Lower lobe of right lung (tissue), 2 donors: Measurements from ENCODE around the gene LRRC4C. TPM values are rescaled to one million over a fixed set of nuclear protein-coding genes. Genes with fewer than 3 reads are reported as not detected.

Experiments used
- ATAC-seq, 2 donors: fragments of 200-7000 bp; cut with Tn5 transposase; one replicate each; pipeline ENCODE4 v1.9.1; 2020 to 2022; ENCODE audit warnings: mild to moderate bottlenecking in 2 of 2, moderate library complexity in 2 of 2
- DNase-seq: peaks from one replicate; pipeline ENCODE4 v3.0.0-alpha.2; 2020
- H3K27ac ChIP-seq: fragments of 200-600 bp; one replicate; pipeline ENCODE4 v1.8.0; 2022
- H3K27me3 ChIP-seq: fragments of 200-600 bp; one replicate; pipeline ENCODE4 v1.8.0; 2022; ENCODE audit warnings: low read depth
- H3K36me3 ChIP-seq: fragments of 200-600 bp; one replicate; pipeline ENCODE4 v1.8.0; 2022; ENCODE audit warnings: mild to moderate bottlenecking
- H3K4me1 ChIP-seq: fragments of 200-600 bp; one replicate; pipeline ENCODE4 v1.8.0; 2022
- H3K4me3 ChIP-seq: fragments of 200-600 bp; one replicate; pipeline ENCODE4 v1.8.0; 2022; ENCODE audit warnings: mild to moderate bottlenecking
- H3K9me3 ChIP-seq: fragments of 200-600 bp; one replicate; pipeline ENCODE4 v1.8.0; 2022
- CTCF ChIP-seq: fragments of 200-600 bp; IDR thresholded peaks from one replicate; pipeline ENCODE4 v1.8.0; 2022; ENCODE audit warnings: antibody characterized with exemption, mild to moderate bottlenecking
- intact Hi-C: fragments of 100-400 bp; cut with DNase I; formaldehyde crosslinking; loops from one replicate; pipeline ENCODE4 v1.11.0; 2022
- total RNA-seq: library from RNA; stranded (reverse); fragmentation: NEBNext Ultra II Directional; extraction: Animal tissue kit (Norgen Biotek cat#: 25700); gene quantifications from one replicate; pipeline ENCODE4 v1.2.1, GENCODE V29; 2021
- donor health status: DM: no; HTN: yes; CAD: no; lungs with severe emphysema.

Gene LRRC4C
- total RNA-seq, 1 donor from 2014 or later, result 0.86 TPM

GRCh38 chr11:41245704-41246398, 213.6 kb downstream of the LRRC4C start:
- intact Hi-C loops, result no loop called here
- H3K36me3 ChIP-seq, result no peaks in the 10 kb centered on the region
- H3K4me1 ChIP-seq, result no peaks in the 10 kb centered on the region
- ATAC-seq, result peak; percentile 37 to 49
- no peak overlapping the region for H3K4me3 ChIP-seq
- no peak overlapping the region for H3K27ac ChIP-seq
- no peak for TF ChIP-seq CTCF
- H3K27me3 ChIP-seq, result no peaks in the 10 kb centered on the region
- DNase-seq, result no peak
- no peaks in the 10 kb centered on the region for H3K9me3 ChIP-seq

- intact Hi-C loops, result no loop called here
- no peaks in the 10 kb centered on the region for H3K36me3 ChIP-seq
- no peak overlapping the region for H3K4me3 ChIP-seq
- H3K9me3 ChIP-seq, result no peaks in the 10 kb centered on the region
- H3K4me1 ChIP-seq, result no peaks in the 10 kb centered on the region
- no peak overlapping the region for H3K27ac ChIP-seq
- DNase-seq (no peak), ATAC-seq (peak in 1 of 2 donors; percentile 23)
- no peak for TF ChIP-seq CTCF
- no peaks in the 10 kb centered on the region for H3K27me3 ChIP-seq
Measured at GRCh38 chr11:41245184-41245583, 214.3 kb downstream of the LRRC4C start.

- no peaks in the 10 kb centered on the region for H3K9me3 ChIP-seq
- no peak for TF ChIP-seq CTCF
- no peaks in the 10 kb centered on the region for H3K4me1 ChIP-seq
- no peaks in the 10 kb centered on the region for H3K27me3 ChIP-seq
- no peak overlapping the region for H3K4me3 ChIP-seq
- no peaks in the 10 kb centered on the region for H3K36me3 ChIP-seq
- intact Hi-C loops, result no loop called here
- DNase-seq (no peak), ATAC-seq (no peak)
- no peak overlapping the region for H3K27ac ChIP-seq
Measured at GRCh38 chr11:41237382-41237781, 222.1 kb downstream of the LRRC4C start.

- H3K27ac ChIP-seq, result no peak overlapping the region
- intact Hi-C loops, result no loop called here
- no peak for ATAC-seq
- TF ChIP-seq CTCF, result no peak
- no peaks in the 10 kb centered on the region for H3K9me3 ChIP-seq
- no peak overlapping the region for H3K4me3 ChIP-seq
- no peak for DNase-seq
- no peaks in the 10 kb centered on the region for H3K27me3 ChIP-seq
- H3K36me3 ChIP-seq, result no peaks in the 10 kb centered on the region
- no peaks in the 10 kb centered on the region for H3K4me1 ChIP-seq
Measured at GRCh38 chr11:41235668-41236067, 223.8 kb downstream of the LRRC4C start.

- Histone ChIP-seq H3K4me1 (no peaks in the 10 kb centered on the region), H3K27ac (no peak overlapping the region), H3K27me3 (no peaks in the 10 kb centered on the region), H3K4me3 (no peak overlapping the region), H3K9me3 (no peaks in the 10 kb centered on the region), H3K36me3 (no peaks in the 10 kb centered on the region)
- ATAC-seq, result no peak
- intact Hi-C loops, result no loop called here
- no peak for TF ChIP-seq CTCF
- DNase-seq, result no peak
Measured at GRCh38 chr11:41225856-41226633, 233.4 kb downstream of the LRRC4C start.
